ENCODE results near the gene MBNL2.

MBNL2 gene

GRCh38 chr13:97353927-97354675, 132.0 kb downstream of the MBNL2 start:
- DNase-seq, result no peak

- no peak for DNase-seq
Measured at GRCh38 chr13:97354808-97355207, 132.7 kb downstream of the MBNL2 start.

- DNase-seq, result no peak
Measured at GRCh38 chr13:97356592-97356991, 134.5 kb downstream of the MBNL2 start.

- peak; percentile 74 for DNase-seq
Measured at GRCh38 chr13:97359181-97360057, 137.3 kb downstream of the MBNL2 start.

- no peak for DNase-seq
Measured at GRCh38 chr13:97360610-97361009, 138.5 kb downstream of the MBNL2 start.

GRCh38 chr13:97364031-97364430, 141.9 kb downstream of the MBNL2 start:
- no peak for DNase-seq

- DNase-seq, result no peak
Measured at GRCh38 chr13:97364827-97365226, 142.7 kb downstream of the MBNL2 start.

- no peak for DNase-seq
Measured at GRCh38 chr13:97366172-97366688, 144.1 kb downstream of the MBNL2 start.

- DNase-seq, result no peak
Measured at GRCh38 chr13:97367016-97367822, 145.1 kb downstream of the MBNL2 start.

GRCh38 chr13:97369261-97369893, 147.2 kb downstream of the MBNL2 start:
- no peak for DNase-seq

GRCh38 chr13:97371486-97372109, 149.5 kb downstream of the MBNL2 start:
- no peak for DNase-seq

GRCh38 chr13:97372936-97373335, 150.8 kb downstream of the MBNL2 start:
- DNase-seq, result no peak

- DNase-seq, result no peak
Measured at GRCh38 chr13:97373787-97374186, 151.7 kb downstream of the MBNL2 start.

GRCh38 chr13:97376981-97377380, 154.8 kb downstream of the MBNL2 start:
- no peak for DNase-seq

GRCh38 chr13:97379386-97379785, 157.3 kb downstream of the MBNL2 start:
- DNase-seq, result no peak

GRCh38 chr13:97380696-97381095, 158.6 kb downstream of the MBNL2 start:
- no peak for DNase-seq

- no peak for DNase-seq
Measured at GRCh38 chr13:97381189-97381588, 159.1 kb downstream of the MBNL2 start.

- DNase-seq, result no peak
Measured at GRCh38 chr13:97382276-97382675, 160.1 kb downstream of the MBNL2 start.

- DNase-seq, result no peak
Measured at GRCh38 chr13:97384371-97384770, 162.2 kb downstream of the MBNL2 start.

GRCh38 chr13:97385146-97385545, 163.0 kb downstream of the MBNL2 start:
- no peak for DNase-seq

GRCh38 chr13:97385854-97386253, 163.7 kb downstream of the MBNL2 start:
- no peak for DNase-seq
